CD4-positive, alpha-beta memory T cell (primary cell): ENCODE data around the gene ELL2. TPM values are rescaled to one million over a fixed set of nuclear protein-coding genes. Genes with fewer than 3 reads are reported as not detected.

Experiments
- CTCF ChIA-PET: fragments of 350-600 bp; sonication (Branson Sonifier 250); formaldehyde crosslinking; loops from one replicate; lab custom pipeline; 2021; ENCODE audit warnings: inconsistent platforms; ENCODE audit not compliant: partially characterized antibody; lab: Charles Lee
- POLR2A ChIA-PET: fragments of 350-600 bp; sonication (Branson Sonifier 250); formaldehyde crosslinking; loops from one replicate; lab custom pipeline; 2021; ENCODE audit not compliant: partially characterized antibody; lab: Charles Lee
- DNase-seq, 5 donors: peaks; one replicate each; pipeline versions ENCODE4 v3.0.0 to v3.0.0-alpha.2; 2020 to 2022; ENCODE audit warnings: mixed read lengths in 1 of 5
- H3K27ac ChIP-seq: one replicate; pipeline ENCODE4 v1.7.0; 2013; ENCODE audit warnings: low read depth, low read length
- H3K27me3 ChIP-seq: 2 replicates; pipeline ENCODE4 v1.7.0; 2013; ENCODE audit warnings: mild to moderate bottlenecking, low read length, moderate library complexity; ENCODE audit not compliant: insufficient read depth
- H3K36me3 ChIP-seq: 2 replicates; pipeline ENCODE4 v1.7.0; 2013; ENCODE audit warnings: mild to moderate bottlenecking, low read length, moderate library complexity; ENCODE audit not compliant: insufficient read depth
- H3K4me1 ChIP-seq: 2 replicates; pipeline ENCODE4 v1.7.0; 2013; ENCODE audit warnings: mild to moderate bottlenecking, low read length, moderate library complexity; ENCODE audit not compliant: insufficient read depth
- H3K4me3 ChIP-seq, 2 donors: one replicate each; pipeline ENCODE4 v1.7.0; 2013; ENCODE audit warnings: low read length in 2 of 2, mild to moderate bottlenecking in 1 of 2
- H3K9me3 ChIP-seq, 2 donors: one replicate each; pipeline ENCODE4 v1.7.0; 2013; ENCODE audit warnings: low read length in 2 of 2, control low read depth in 1 of 2; ENCODE audit not compliant: control insufficient read depth in 1 of 2
- H3K27ac Mint-ChIP-seq, 7 donors: one replicate each; pipeline ENCODE4 v1.8.0; 2020 to 2021; ENCODE audit warnings: mixed read lengths in 7 of 7, mild to moderate bottlenecking in 6 of 7, inconsistent platforms in 3 of 7, moderate library complexity in 3 of 7
- H3K27me3 Mint-ChIP-seq, 2 donors: one replicate each; pipeline ENCODE4 v1.8.0; 2020 to 2021; ENCODE audit warnings: mixed read lengths in 2 of 2
- H3K36me3 Mint-ChIP-seq, 2 donors: one replicate each; pipeline ENCODE4 v1.8.0; 2020 to 2021; ENCODE audit warnings: mixed read lengths in 2 of 2, inconsistent platforms in 1 of 2, mild to moderate bottlenecking in 1 of 2
- H3K4me1 Mint-ChIP-seq, 4 donors: one replicate each; pipeline ENCODE4 v1.8.0; 2020 to 2021; ENCODE audit warnings: mixed read lengths in 4 of 4, mild to moderate bottlenecking in 1 of 4
- H3K4me3 Mint-ChIP-seq, 8 donors: one replicate each; pipeline ENCODE4 v1.8.0; 2020 to 2021; ENCODE audit warnings: mixed read lengths in 8 of 8, mild to moderate bottlenecking in 7 of 8, moderate library complexity in 6 of 8, inconsistent platforms in 3 of 8
- H3K9me3 Mint-ChIP-seq, 8 donors: one replicate each; pipeline ENCODE4 v1.8.0; 2020 to 2021; ENCODE audit warnings: mixed read lengths in 8 of 8, mild to moderate bottlenecking in 5 of 8, inconsistent platforms in 3 of 8, moderate library complexity in 1 of 8
- intact Hi-C: fragments of 100-400 bp; cut with micrococcal nuclease; formaldehyde crosslinking; loops from one replicate; pipeline ENCODE4 v1.15.1; 2023
- polyA plus RNA-seq, 2 donors: library from polyadenylated mRNA; unstranded; fragments of 300-500 nt; fragmentation: Illumina TruSeq; gene quantifications; one replicate each; pipeline ENCODE4 v1.2.3, GENCODE V29; 2021
- total RNA-seq, 2 experiments: library from RNA; stranded (reverse); gene quantifications; one replicate each; pipeline ENCODE4 v1.2.3, GENCODE V29; 2021

The ELL2 gene
- total and polyA plus RNA-seq, 4 experiments from 2014 or later = 2.8 to 15.6 (median 9.3) TPM

- H3K36me3 Mint-ChIP-seq = no peaks in the 10 kb centered on the region
- H3K9me3 Mint-ChIP-seq = no peaks in the 10 kb centered on the region
- intact Hi-C loops = no loop called here
- H3K27me3 Mint-ChIP-seq = no peaks in the 10 kb centered on the region
- ChIA-PET CTCF (interaction anchor here (0.7 kb wide), 1 partner anchor 412 kb away, joined by 3 read pairs; no protein-coding TSS in a partner anchor), POLR2A (interaction anchor here (1.1 kb wide), 1 partner anchor 37 kb away, joined by 5 read pairs; the partner anchor contains the start of gene ELL2)
- DNase-seq = no peak
- Histone ChIP-seq H3K4me3 (no peak overlapping the region), H3K27me3 (no peaks in the 10 kb centered on the region), H3K4me1 (no peaks in the 10 kb centered on the region), H3K9me3 (no peaks in the 10 kb centered on the region), H3K27ac (no peak overlapping the region), H3K36me3 (no peaks in the 10 kb centered on the region)
- peaks cover 0 to 8% (median 6%) of the 10 kb centered on the region in 4 donors for H3K4me1 Mint-ChIP-seq
- H3K4me3 Mint-ChIP-seq = no peak overlapping the region
- no peak overlapping the region for H3K27ac Mint-ChIP-seq
These were observed 37.6 kb downstream of the ELL2 start for GRCh38 chr5:95923918-95924544.

DNA sequence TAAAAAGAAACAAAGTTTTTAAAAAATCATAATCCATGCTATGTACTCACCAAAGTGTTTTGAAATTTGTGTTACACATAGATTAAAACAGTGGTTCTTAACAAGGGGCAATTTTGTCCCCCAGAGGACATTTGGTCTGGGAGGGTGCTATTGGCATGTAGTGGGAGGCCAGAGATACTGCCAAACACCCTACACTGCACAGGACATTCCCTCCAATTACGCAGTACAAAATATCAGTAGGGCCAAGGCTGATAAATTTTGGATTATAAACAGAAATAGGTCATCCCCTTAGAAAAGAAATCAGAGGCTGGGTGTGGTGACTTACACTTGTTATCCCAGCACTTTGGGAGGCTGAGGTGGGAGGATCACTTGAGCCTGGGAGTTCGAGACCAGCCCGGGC is 38.9 kb downstream of the ELL2 start:
- Mint-ChIP-seq H3K4me1 (peaks cover 0 to 4% (median under 1%) of the 10 kb centered on the region in 4 donors), H3K4me3 (no peak overlapping the region), H3K27me3 (no peaks in the 10 kb centered on the region), H3K36me3 (no peaks in the 10 kb centered on the region), H3K27ac (no peak overlapping the region), H3K9me3 (no peaks in the 10 kb centered on the region)
- ChIA-PET POLR2A (no interaction called here), CTCF (interaction anchor here (1.0 kb wide), 1 partner anchor 80 kb away, joined by 3 read pairs; no protein-coding TSS in a partner anchor)
- Histone ChIP-seq H3K36me3 (no peaks in the 10 kb centered on the region), H3K27me3 (no peaks in the 10 kb centered on the region), H3K27ac (no peak overlapping the region), H3K4me1 (no peaks in the 10 kb centered on the region), H3K4me3 (no peak overlapping the region), H3K9me3 (no peaks in the 10 kb centered on the region)
- intact Hi-C loops = no loop called here
- no peak for DNase-seq

GRCh38 chr5:95921501-95921900 is 40.1 kb downstream of the ELL2 start:
- Histone ChIP-seq H3K4me1 (no peaks in the 10 kb centered on the region), H3K36me3 (no peaks in the 10 kb centered on the region), H3K4me3 (no peak overlapping the region), H3K27me3 (no peaks in the 10 kb centered on the region), H3K27ac (no peak overlapping the region), H3K9me3 (no peaks in the 10 kb centered on the region)
- no peaks in the 10 kb centered on the region for H3K27me3 Mint-ChIP-seq
- H3K4me1 Mint-ChIP-seq = peaks cover 0 to 4% (median under 1%) of the 10 kb centered on the region in 4 donors
- peak overlapping the region in 1 of 8 donors; percentile 63 for H3K4me3 Mint-ChIP-seq
- H3K27ac Mint-ChIP-seq = peak overlapping the region in 1 of 7 donors; percentile 9
- POLR2A ChIA-PET = no interaction called here
- intact Hi-C loops = no loop called here
- H3K9me3 Mint-ChIP-seq = no peaks in the 10 kb centered on the region
- DNase-seq = no peak
- CTCF ChIA-PET = no interaction called here
- no peaks in the 10 kb centered on the region for H3K36me3 Mint-ChIP-seq

GRCh38 chr5:95920822-95921221 is 40.8 kb downstream of the ELL2 start:
- intact Hi-C loops = no loop called here
- Histone ChIP-seq H3K9me3 (no peaks in the 10 kb centered on the region), H3K27me3 (no peaks in the 10 kb centered on the region), H3K4me3 (no peak overlapping the region), H3K36me3 (no peaks in the 10 kb centered on the region), H3K4me1 (no peaks in the 10 kb centered on the region), H3K27ac (no peak overlapping the region)
- ChIA-PET POLR2A (no interaction called here), CTCF (no interaction called here)
- Mint-ChIP-seq H3K36me3 (peaks cover under 1 to 3% of the 10 kb centered on the region in 2 donors), H3K4me3 (no peak overlapping the region), H3K27me3 (no peaks in the 10 kb centered on the region), H3K4me1 (peaks cover 2 to 10% (median 4%) of the 10 kb centered on the region in 4 donors), H3K27ac (peak overlapping the region in 2 of 7 donors; percentile 6 to 20), H3K9me3 (no peaks in the 10 kb centered on the region)
- no peak for DNase-seq

- no peaks in the 10 kb centered on the region for H3K36me3 ChIP-seq
- no peaks in the 10 kb centered on the region for H3K9me3 ChIP-seq
- DNase-seq = no peak
- H3K4me3 ChIP-seq = no peak overlapping the region
- no peak overlapping the region for H3K27ac ChIP-seq
- Mint-ChIP-seq H3K4me1 (peaks cover 2 to 10% (median 6%) of the 10 kb centered on the region in 4 donors), H3K27me3 (no peaks in the 10 kb centered on the region), H3K36me3 (peaks cover 4 to 7% of the 10 kb centered on the region in 2 donors), H3K9me3 (no peaks in the 10 kb centered on the region), H3K27ac (no peak overlapping the region), H3K4me3 (no peak overlapping the region)
- intact Hi-C loops = no loop called here
- no peaks in the 10 kb centered on the region for H3K4me1 ChIP-seq
- POLR2A ChIA-PET = no interaction called here
- CTCF ChIA-PET = no interaction called here
- no peaks in the 10 kb centered on the region for H3K27me3 ChIP-seq
These were observed 42.0 kb downstream of the ELL2 start for GRCh38 chr5:95919658-95920057.

- no peak overlapping the region for H3K4me3 Mint-ChIP-seq
- POLR2A ChIA-PET = no interaction called here
- Histone ChIP-seq H3K27me3 (no peaks in the 10 kb centered on the region), H3K9me3 (no peaks in the 10 kb centered on the region), H3K4me1 (no peaks in the 10 kb centered on the region), H3K4me3 (no peak overlapping the region), H3K27ac (no peak overlapping the region), H3K36me3 (no peaks in the 10 kb centered on the region)
- H3K27ac Mint-ChIP-seq = no peak overlapping the region
- H3K9me3 Mint-ChIP-seq = no peaks in the 10 kb centered on the region
- no peak for DNase-seq
- no peaks in the 10 kb centered on the region for H3K27me3 Mint-ChIP-seq
- intact Hi-C loops = no loop called here
- H3K4me1 Mint-ChIP-seq = peaks cover 0 to 9% (median 6%) of the 10 kb centered on the region in 4 donors
- CTCF ChIA-PET = no interaction called here
- peaks cover 4 to 9% of the 10 kb centered on the region in 2 donors for H3K36me3 Mint-ChIP-seq
These were observed 43.1 kb downstream of the ELL2 start for GRCh38 chr5:95918421-95919006.

GRCh38 chr5:95917207-95917606 is 44.4 kb downstream of the ELL2 start:
- H3K9me3 Mint-ChIP-seq = no peaks in the 10 kb centered on the region
- DNase-seq = no peak
- no peaks in the 10 kb centered on the region for H3K36me3 ChIP-seq
- peaks cover 10 to 18% of the 10 kb centered on the region in 2 donors for H3K36me3 Mint-ChIP-seq
- H3K4me1 ChIP-seq = no peaks in the 10 kb centered on the region
- H3K27ac Mint-ChIP-seq = no peak overlapping the region
- H3K9me3 ChIP-seq = no peaks in the 10 kb centered on the region
- peaks cover 0 to 9% (median 6%) of the 10 kb centered on the region in 4 donors for H3K4me1 Mint-ChIP-seq
- H3K27ac ChIP-seq = no peak overlapping the region
- H3K4me3 ChIP-seq = no peak overlapping the region
- no peaks in the 10 kb centered on the region for H3K27me3 Mint-ChIP-seq
- ChIA-PET CTCF (no interaction called here), POLR2A (no interaction called here)
- intact Hi-C loops = no loop called here
- H3K4me3 Mint-ChIP-seq = no peak overlapping the region
- H3K27me3 ChIP-seq = no peaks in the 10 kb centered on the region
